Uterus (tissue), 4 donors: ENCODE measurements around the gene INSRR. TPM values are rescaled to one million over a fixed set of nuclear protein-coding genes. Genes with fewer than 3 reads are reported as not detected.
A peak's percentile ranks its signal among the peaks of the same experiment; 100 is the strongest.

Source experiments
- DNase-seq, 2 donors: peaks; one replicate each; pipeline ENCODE4 v3.0.0-alpha.2; 2019 to 2020
- H3K27ac ChIP-seq, 2 donors: fragments of 200-600 bp; sonication (generic); 1 replicate in 1 of 2; 2 replicates in 1 of 2; pipeline ENCODE4 v1.5.1; 2016 to 2018
- H3K27me3 ChIP-seq, 2 donors: fragments of 200-600 bp; sonication (generic); one replicate each; pipeline ENCODE4 v1.5.1; 2018 to 2019; ENCODE audit warnings: control low read depth in 1 of 2
- H3K36me3 ChIP-seq, 2 donors: fragments of 200-600 bp; sonication (generic); one replicate each; pipeline ENCODE4 v1.5.1; 2019; ENCODE audit warnings: control low read depth in 1 of 2
- H3K4me1 ChIP-seq, 2 donors: fragments of 200-600 bp; sonication (generic); one replicate each; pipeline ENCODE4 v1.5.1; 2018 to 2019; ENCODE audit warnings: control low read depth in 1 of 2
- H3K4me3 ChIP-seq, 2 donors: fragments of 200-600 bp; sonication (generic); 1 replicate in 1 of 2; 2 replicates in 1 of 2; pipeline ENCODE4 v1.5.1; 2018 to 2019; ENCODE audit warnings: mild to moderate bottlenecking in 1 of 2
- H3K9me3 ChIP-seq, 2 donors: fragments of 200-600 bp; sonication (generic); one replicate each; pipeline ENCODE4 v1.5.1; 2019; ENCODE audit warnings: control low read depth in 1 of 2
- POLR2A ChIP-seq, 2 donors: fragments of 450-650 bp; IDR thresholded peaks; one replicate each; pipeline ENCODE4 v1.6.1; 2016; ENCODE audit warnings: antibody characterized with exemption in 2 of 2, mild to moderate bottlenecking in 1 of 2, moderate library complexity in 1 of 2
- intact Hi-C: fragments of 100-400 bp; cut with DNase I; formaldehyde crosslinking; loops from one replicate; pipeline ENCODE4 v1.15.1; 2023; ENCODE audit warnings: low total_unique reads
- total RNA-seq, 4 donors: library from RNA; depleted of rRNA in 3 of 4; stranded (reverse); fragments of >200 nt in 3 of 4; gene quantifications; one replicate each; pipeline versions ENCODE4 v1.1.0 to v1.2.4, GENCODE V29; 2014 to 2023
- TF ChIP-seq, protein P1 (sequence below), 4 experiments: fragments of 200-600 bp in 2 of 4; fragments of 450-650 bp in 2 of 4; sonication (generic) in 2 of 4; IDR thresholded peaks; one replicate each; pipeline ENCODE4 v1.5.1; 2016 to 2019; ENCODE audit warnings: antibody characterized with exemption in 4 of 4, mild to moderate bottlenecking in 2 of 4, moderate library complexity in 1 of 4
- donor health status: DM: yes; HTN: yes; CAD: no.

Gene INSRR
- total RNA-seq, 4 donors from 2014 or later = 1.2 TPM; not detected in 3

DNA sequence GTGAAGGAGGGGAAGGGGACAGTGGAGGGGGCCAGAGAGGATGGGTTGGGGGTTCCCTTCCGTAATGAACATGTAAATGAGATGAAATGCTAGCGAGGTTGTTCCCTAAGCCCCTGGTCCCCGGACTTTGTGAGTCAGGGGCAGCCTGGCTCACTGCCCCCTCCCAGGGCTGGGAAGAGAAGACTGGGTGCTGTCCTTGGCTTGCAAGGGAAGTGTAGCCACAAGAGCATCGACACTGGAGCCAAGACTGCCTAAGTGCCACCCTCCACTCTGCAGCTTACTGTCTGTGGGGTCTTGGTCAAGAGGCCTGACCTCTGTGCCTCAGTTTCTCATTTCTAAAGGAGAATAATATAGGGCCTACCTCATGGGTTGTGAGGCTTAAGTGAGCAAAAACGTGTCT, 35.1 kb upstream of the INSRR start:
- peak overlapping the region; percentile 90 to 97 for H3K27ac ChIP-seq
- no peak for TF ChIP-seq POLR2A (IDR thresholded peaks at IDR 0.05)
- TF ChIP-seq, protein P1, sequence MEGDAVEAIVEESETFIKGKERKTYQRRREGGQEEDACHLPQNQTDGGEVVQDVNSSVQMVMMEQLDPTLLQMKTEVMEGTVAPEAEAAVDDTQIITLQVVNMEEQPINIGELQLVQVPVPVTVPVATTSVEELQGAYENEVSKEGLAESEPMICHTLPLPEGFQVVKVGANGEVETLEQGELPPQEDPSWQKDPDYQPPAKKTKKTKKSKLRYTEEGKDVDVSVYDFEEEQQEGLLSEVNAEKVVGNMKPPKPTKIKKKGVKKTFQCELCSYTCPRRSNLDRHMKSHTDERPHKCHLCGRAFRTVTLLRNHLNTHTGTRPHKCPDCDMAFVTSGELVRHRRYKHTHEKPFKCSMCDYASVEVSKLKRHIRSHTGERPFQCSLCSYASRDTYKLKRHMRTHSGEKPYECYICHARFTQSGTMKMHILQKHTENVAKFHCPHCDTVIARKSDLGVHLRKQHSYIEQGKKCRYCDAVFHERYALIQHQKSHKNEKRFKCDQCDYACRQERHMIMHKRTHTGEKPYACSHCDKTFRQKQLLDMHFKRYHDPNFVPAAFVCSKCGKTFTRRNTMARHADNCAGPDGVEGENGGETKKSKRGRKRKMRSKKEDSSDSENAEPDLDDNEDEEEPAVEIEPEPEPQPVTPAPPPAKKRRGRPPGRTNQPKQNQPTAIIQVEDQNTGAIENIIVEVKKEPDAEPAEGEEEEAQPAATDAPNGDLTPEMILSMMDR (IDR thresholded peaks at IDR 0.05) = no peak
- H3K4me3 ChIP-seq = peak overlapping the region; percentile 43 to 53
- peaks cover 0 to 4% of the 10 kb centered on the region in 2 donors for H3K27me3 ChIP-seq
- no peaks in the 10 kb centered on the region for H3K9me3 ChIP-seq
- H3K36me3 ChIP-seq = no peaks in the 10 kb centered on the region
- DNase-seq = no peak
- intact Hi-C loops = no loop called here
- peaks cover 0 to 12% of the 10 kb centered on the region in 2 donors for H3K4me1 ChIP-seq

DNA sequence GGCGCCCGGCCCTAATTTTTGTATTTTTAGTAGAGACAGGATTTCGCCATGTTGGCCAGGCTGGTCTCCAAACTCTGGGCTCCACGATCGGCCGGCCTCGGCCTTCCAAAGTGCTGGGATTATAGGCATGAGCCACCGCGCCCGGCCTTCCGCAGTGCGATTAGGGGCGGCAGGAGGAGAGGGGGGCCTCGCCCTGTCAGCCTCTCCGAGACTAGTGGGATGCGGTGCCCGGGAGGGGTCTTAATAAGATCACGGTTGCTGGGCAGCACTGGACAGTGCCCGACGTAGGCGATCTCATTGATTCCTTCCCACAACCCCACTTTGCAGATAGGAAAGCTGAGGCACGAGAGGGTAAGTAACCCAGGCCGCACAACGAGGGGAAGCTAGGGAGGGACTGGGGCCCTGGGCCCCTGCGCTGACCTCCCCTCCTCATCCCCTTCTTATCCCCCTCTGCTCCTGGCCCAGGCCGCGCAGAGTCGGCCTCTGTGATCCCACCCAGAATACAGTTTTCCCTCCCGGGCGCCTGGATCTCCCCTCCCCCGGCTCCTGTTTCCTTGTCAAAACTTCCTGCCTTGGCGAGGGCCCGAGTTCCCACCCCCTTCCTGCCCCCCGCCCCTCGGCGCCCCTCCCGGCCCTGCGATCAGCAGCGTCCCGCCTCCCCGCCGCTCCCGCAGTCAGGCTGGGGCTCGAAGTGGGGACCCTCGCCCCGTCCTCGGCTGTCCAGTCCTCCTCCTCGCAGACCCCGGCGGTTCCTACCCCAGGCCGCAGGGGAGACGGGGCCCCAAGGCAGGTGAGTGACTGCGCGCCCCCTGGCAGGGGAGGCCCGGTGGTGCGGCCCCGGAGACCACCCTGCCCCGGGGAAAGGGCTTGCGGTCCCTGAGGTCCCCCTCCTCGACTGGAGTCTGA, 34.4 kb upstream of the INSRR start, which contains the start of gene PEAR1:
TSS of gene PEAR1 (plus strand) at position 671 of the 906 bp plus-strand sequence. CDS start 10,209 bp downstream, outside the sequence.
- H3K27me3 ChIP-seq = peaks cover 0 to 4% of the 10 kb centered on the region in 2 donors
- peak within 1 kb of the TSS; percentile 43 to 53 for H3K4me3 ChIP-seq
- intact Hi-C loops = no loop called here
- peaks cover 0 to 12% of the 10 kb centered on the region in 2 donors for H3K4me1 ChIP-seq
- peak; percentile 70 to 72 for DNase-seq
- no peaks in the 10 kb centered on the region for H3K9me3 ChIP-seq
- H3K27ac ChIP-seq = peak within 1 kb of the TSS; percentile 90 to 97
- no peaks in the 10 kb centered on the region for H3K36me3 ChIP-seq
- peak; percentile 38 to 53 for TF ChIP-seq POLR2A (IDR thresholded peaks at IDR 0.05)
- TF ChIP-seq, protein P1 (IDR thresholded peaks at IDR 0.05) = no peak

DNA sequence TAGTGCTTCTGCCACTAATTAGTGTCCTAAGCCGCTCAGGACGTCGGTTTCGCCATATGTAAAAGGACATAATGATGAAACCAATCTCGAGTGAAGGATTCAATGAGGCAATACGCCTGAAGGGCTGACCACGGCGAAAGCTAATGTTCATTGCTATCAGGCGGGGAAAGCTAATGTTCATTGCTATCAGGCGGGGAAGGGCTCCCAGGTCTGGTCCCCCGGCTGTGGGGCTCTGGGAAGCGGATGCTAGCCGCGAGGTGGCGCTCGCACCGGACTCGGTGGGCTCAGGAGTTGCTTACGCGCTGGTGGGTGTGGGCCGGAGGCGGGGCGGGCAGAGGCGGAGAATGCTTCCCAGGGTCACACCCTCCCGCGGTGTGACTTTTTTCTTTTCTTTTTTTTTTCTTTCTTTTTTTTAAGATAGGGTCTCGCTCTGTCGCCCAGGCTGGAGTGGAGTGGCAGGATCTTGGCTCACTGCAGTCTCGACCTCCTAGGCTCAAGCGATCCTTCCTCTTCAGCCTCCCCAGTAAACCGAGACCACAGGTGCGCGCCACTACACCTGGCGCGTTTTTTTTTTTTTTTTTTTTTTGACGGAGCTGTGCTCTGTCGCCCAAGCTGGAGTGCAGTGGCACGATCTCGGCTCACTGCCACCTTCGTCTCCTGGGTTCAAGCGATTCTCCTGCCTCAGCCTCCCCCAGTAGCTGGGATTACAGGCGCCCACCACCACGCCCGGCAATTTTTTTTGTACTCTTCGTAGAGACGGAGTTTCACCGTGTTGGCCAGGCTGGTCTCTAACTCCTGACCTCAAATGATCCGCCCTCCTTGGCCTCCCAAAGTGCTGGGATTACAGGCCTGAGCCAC, 33.5 kb upstream of the INSRR start:
- Histone ChIP-seq H3K27ac (peak overlapping the region; percentile 90 to 97), H3K36me3 (no peaks in the 10 kb centered on the region), H3K4me3 (peak overlapping the region in 1 of 2 donors; percentile 43), H3K27me3 (peaks cover 0 to 4% of the 10 kb centered on the region in 2 donors), H3K9me3 (no peaks in the 10 kb centered on the region), H3K4me1 (peaks cover 0 to 12% of the 10 kb centered on the region in 2 donors)
- peak; percentile 93 for DNase-seq
- intact Hi-C loops = no loop called here
- no peak for TF ChIP-seq POLR2A (IDR thresholded peaks at IDR 0.05)
- TF ChIP-seq, protein P1 (IDR thresholded peaks at IDR 0.05) = peak; percentile 81 to 91 (median 88)

DNA sequence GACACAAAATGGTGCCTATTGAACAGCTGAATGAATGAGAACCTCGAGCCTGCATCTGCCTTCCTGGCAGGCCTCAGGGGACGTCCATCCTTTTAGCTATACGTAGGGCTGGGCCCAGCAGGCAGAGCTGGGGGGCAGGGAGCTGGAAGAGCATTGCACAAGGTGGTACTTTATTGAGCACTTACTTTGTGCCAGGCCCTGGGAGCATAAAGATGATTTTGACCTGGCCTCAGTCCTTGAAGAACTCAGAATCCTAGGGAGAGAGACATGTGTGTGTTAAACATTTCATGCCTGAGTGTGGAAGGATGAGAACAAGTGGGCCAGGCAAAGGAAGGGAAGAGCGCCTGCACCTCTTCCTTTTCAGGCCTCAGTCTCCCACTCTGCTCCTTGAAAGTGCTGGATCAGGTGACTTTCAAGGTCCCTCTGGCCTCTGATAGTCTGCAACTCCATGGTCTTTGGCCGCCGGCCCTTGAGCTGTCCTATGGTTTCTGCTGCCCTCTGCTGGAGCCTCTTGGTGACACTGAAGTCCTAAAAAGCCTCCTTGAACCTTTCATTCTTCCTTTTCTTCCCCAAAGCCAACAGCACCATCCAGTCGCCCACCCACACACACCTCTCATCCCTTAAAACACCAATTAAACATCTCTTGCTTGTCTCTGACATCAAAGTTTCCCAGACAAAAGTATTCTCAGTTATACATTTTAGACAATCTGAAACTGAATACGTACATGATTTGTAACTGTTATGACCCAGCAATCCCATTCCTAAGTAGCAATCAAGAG, 31.1 kb upstream of the INSRR start:
- TF ChIP-seq, protein P1 (IDR thresholded peaks at IDR 0.05) = peak; percentile 70 to 85 (median 72)
- no peak for TF ChIP-seq POLR2A (IDR thresholded peaks at IDR 0.05)

More for the DNA sequence above, 31.1 kb upstream of the INSRR start:
- intact Hi-C loops = loop anchor here (10.0 kb wide), 1 partner anchor 195 kb away; no protein-coding TSS in a partner anchor
- Histone ChIP-seq H3K4me1 (peaks cover 0 to 6% of the 10 kb centered on the region in 2 donors), H3K4me3 (no peak overlapping the region), H3K27ac (no peak overlapping the region), H3K27me3 (peaks cover 0 to 4% of the 10 kb centered on the region in 2 donors), H3K9me3 (no peaks in the 10 kb centered on the region), H3K36me3 (no peaks in the 10 kb centered on the region)
- DNase-seq = peak; percentile 81
